ENCODE data around the gene ASIC5.
"Not testable (repeated sequence)": the region's sequence is repeated elsewhere in the genome, so short reads cannot be mapped to it uniquely, and the experiment has no call there.

The ASIC5 gene

GRCh38 chr4:155802190-155802959, 63.7 kb downstream of the ASIC5 start:
- no peak for DNase-seq (ENCODE audit: low read depth in 2 of 2, low spot score in 1 of 2)

GRCh38 chr4:155800685-155801343, 65.3 kb downstream of the ASIC5 start:
- DNase-seq (ENCODE audit: low read depth in 2 of 2, low spot score in 1 of 2) = no peak

- no peak for DNase-seq (ENCODE audit: low read depth in 2 of 2, low spot score in 1 of 2)
Measured at GRCh38 chr4:155799794-155800123, 66.3 kb downstream of the ASIC5 start.

DNA sequence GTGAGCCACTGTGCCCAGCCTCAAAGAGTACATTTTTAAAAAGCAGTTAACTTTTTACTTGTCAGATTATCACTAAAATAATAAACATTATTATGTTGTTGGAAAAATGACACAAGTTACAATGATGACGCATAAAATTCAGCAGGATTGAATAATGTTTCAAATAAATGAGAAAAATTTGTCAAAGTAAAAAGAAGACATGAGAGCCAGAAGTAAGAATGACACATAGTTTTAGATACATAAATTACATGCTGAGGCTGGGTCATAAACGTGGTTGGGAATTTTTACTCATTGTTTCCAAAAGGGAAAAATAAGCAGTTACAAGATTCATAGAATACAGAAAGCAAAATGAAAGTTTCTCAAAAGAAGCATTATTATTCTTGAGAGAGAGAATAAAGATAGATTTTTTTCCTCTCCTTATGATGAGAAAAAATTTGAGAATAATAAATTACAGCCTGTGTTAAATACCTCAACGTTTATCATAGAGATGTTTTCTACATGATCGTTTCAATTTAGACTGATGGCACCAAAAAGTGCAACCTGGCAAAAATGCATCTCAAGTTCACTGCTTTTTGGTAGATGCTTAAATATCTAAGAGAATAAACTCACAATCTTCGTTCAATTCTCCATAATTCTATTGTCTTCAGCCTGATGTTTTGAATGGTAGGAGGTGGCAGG, 66.8 kb downstream of the ASIC5 start:
- no peak for DNase-seq (ENCODE audit: low read depth in 2 of 2, low spot score in 1 of 2)

DNA sequence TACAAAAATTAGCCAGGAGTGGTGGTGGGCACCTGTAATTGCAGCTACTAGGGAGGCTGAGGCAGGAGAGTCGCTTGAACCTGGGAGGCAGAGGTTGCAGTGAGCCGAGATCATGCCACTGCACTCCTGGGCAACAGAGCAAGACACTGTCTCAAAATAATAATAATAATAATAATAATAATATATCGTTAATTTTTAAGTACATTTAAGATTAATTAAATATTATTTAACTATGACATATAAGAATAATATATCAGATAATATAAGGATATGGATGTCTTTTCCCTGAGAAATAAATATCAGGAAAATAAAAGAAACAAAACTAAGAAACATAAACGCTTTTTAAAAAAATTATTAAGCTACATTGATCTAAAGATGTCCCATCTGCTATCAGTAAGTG, 68.5 kb downstream of the ASIC5 start:
- DNase-seq (ENCODE audit: low read depth in 2 of 2, low spot score in 1 of 2) = not testable (repeated sequence)

- no peak for DNase-seq (ENCODE audit: low read depth in 2 of 2, low spot score in 1 of 2)
Measured at GRCh38 chr4:155795991-155796390, 70.1 kb downstream of the ASIC5 start.

DNA sequence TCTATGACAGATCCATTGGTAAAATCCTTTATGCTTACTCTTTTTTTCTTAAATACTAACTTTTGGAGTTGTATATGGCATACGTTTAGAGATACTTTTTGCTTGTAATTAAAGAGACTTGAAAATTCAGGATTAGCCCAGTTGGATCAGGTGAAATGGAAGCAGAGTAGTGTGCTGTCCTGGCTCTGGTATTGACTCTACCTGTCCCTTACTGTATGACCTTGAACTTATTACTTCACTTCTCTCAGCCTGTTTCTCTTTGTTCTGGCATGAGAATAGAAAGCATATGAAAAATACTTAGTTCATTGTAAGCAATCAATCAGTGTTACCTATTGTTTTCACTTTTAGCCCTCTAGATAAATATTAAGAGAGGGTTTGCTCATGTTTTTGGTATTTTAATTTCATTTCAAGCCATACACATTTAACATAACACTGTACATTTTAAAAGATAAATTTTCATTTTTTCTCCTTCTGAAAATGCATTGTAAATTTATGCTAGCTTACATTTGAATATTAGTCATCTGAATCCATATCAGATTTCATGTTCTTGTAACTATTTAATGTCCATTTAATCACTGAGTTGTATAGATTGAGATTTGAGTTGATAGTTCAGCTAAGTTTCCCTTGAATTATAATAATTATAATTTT, 71.4 kb downstream of the ASIC5 start:
- no peak for DNase-seq (ENCODE audit: low read depth in 2 of 2, low spot score in 1 of 2)

DNA sequence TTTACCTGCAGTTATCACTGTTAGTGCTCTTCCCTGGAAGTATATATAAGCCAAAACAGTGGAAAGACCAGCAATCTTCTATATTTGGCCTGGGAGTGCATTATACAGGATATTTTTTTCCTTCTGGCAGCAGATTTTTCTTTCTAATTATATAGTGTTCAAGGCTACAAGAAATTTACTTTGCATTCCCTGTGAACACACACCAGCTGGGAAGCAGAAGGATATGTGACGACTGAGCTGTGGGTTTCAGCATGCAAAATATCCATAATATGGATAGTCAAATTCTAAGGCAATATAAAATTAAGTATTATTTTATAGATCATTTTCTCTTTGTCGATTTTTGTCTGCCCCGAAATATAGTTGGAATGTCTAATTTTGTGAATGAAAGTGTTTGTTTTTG, 76.1 kb downstream of the ASIC5 start:
- DNase-seq (ENCODE audit: low read depth in 2 of 2, low spot score in 1 of 2) = no peak

- DNase-seq (ENCODE audit: low read depth in 2 of 2, low spot score in 1 of 2) = no peak
Measured at GRCh38 chr4:155789391-155789790, 76.7 kb downstream of the ASIC5 start.

DNA sequence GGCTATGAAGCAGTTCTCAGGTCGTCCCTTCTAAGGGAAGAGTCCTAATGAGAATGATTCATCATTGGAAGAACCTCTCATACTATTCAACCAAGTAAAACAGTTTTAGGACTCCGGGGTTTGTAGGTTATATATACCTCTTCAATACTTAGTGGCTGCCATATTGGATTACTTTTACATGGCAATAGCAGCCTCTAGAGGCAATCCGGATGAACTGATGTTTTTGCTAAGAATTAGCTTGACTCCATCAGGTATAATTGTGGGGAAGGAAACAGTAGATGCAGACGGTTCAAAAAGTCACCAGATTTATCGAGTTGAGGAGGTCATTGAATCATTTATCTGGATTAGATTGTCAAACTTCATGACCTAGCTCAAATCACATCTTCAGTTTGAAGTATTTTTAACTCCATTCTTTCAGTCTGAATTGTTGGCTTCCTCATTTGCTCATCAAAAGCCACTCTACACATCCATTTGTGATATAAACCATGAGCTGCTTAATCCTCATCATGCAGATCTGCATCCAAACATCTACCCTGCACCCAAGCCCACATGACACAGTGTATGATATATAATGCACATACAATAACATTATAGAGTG, 78.9 kb downstream of the ASIC5 start:
- no peak for DNase-seq (ENCODE audit: low read depth in 2 of 2, low spot score in 1 of 2)

GRCh38 chr4:155785828-155786227, 80.2 kb downstream of the ASIC5 start:
- DNase-seq (ENCODE audit: low read depth in 2 of 2, low spot score in 1 of 2) = no peak

DNA sequence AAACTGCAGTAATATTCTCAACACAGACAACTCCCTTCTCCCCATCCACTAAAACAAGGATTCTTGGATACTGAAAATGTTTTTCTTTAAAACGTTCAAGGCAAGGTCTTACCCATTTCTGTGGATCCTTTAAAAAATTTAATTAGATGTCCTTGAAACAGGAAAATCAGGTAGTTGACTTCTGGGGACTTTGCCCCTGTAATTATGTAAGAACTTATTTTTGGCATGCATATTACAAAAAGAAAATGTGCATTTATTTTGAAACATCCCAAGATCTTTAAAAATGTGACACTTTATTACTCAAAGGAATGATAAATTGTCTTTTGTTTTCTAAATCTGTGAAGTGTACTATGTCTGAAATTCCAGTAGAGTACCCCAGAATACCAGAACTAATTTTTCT, 81.4 kb downstream of the ASIC5 start:
- no peak for DNase-seq (ENCODE audit: low read depth in 2 of 2, low spot score in 1 of 2)

GRCh38 chr4:155781249-155781831, 84.7 kb downstream of the ASIC5 start:
- DNase-seq (ENCODE audit: low read depth in 2 of 2, low spot score in 1 of 2) = no peak

- no peak for DNase-seq (ENCODE audit: low read depth in 2 of 2, low spot score in 1 of 2)
Measured at GRCh38 chr4:155780775-155781174, 85.3 kb downstream of the ASIC5 start.
